Smooth muscle cell of the umbilical artery (primary cell): ENCODE data around the gene GCLC. TPM values are rescaled to one million over a fixed set of nuclear protein-coding genes. Genes with fewer than 3 reads are reported as not detected.

ENCODE experiments used
- total RNA-seq: library from RNA; depleted of rRNA; stranded (reverse); fragments of >200 nt; gene quantifications from 2 replicates; pipeline ENCODE4 v1.2.3, GENCODE V29; 2014

The GCLC gene
- 17.6 and 20.5 TPM in 2 replicates for total RNA-seq

GRCh38 chr6:53544470-53545308 is at the start of gene GCLC:
Gene GCLC, minus strand, starts transcription at chr6:53545101. Its CDS starts 456 bp downstream, at chr6:53544645.

Other genes with a start within 250 kb of the GCLC start
- 122 and 148 TPM in 2 replicates for gene ELOVL5, start 196.2 kb downstream of the GCLC start, total RNA-seq
- gene KLHL31, start 120.7 kb upstream of the GCLC start, total RNA-seq = under 0.01 and 0.18 TPM in 2 replicates
- 11.9 and 15.7 TPM in 2 replicates for gene LRRC1, start 249.9 kb upstream of the GCLC start, total RNA-seq